ENCODE results near the gene ALLC. TPM values are rescaled to one million over a fixed set of nuclear protein-coding genes. Genes with fewer than 3 reads are reported as not detected.
"Not testable (repeated sequence)": the region's sequence is repeated elsewhere in the genome, so short reads cannot be mapped to it uniquely, and the experiment has no call there.

The ALLC gene
- total RNA-seq, 1 donor from 2014 or later: 0.81 TPM

DNA sequence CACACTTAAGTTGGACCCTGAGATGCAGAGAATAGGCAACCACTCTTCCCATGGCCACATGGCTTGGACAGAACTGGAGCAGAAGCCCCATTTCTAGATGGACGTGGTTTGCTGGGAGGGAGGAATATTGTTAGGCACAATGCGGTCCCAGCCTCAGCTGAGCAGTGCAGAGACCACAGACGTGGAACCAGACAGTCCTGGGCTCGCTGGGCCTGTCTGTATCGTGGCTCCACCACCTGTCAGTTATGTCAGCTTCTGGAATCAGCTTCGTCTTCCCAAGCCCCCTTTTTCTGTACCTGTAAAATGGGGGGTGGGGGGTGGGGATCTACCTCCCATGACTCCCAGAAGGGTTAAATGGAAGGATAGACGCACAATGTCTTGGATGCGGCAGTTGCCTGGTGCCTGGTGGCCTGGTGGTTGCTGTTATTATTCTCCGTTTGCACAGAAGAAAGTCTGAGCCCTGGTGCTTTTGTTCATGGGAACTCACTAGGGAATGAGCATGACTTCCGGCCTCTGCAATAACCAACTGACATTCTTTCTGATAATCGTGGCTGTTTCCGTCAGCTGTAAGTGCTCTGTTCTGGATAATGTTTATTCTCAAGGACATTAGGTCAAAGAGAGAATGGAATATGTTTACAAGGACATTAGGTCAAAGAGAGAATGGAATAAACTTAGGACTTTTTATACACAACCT is 31.7 kb upstream of the ALLC start:
- peak; percentile 48 for DNase-seq (ENCODE audit: low spot score)

DNA sequence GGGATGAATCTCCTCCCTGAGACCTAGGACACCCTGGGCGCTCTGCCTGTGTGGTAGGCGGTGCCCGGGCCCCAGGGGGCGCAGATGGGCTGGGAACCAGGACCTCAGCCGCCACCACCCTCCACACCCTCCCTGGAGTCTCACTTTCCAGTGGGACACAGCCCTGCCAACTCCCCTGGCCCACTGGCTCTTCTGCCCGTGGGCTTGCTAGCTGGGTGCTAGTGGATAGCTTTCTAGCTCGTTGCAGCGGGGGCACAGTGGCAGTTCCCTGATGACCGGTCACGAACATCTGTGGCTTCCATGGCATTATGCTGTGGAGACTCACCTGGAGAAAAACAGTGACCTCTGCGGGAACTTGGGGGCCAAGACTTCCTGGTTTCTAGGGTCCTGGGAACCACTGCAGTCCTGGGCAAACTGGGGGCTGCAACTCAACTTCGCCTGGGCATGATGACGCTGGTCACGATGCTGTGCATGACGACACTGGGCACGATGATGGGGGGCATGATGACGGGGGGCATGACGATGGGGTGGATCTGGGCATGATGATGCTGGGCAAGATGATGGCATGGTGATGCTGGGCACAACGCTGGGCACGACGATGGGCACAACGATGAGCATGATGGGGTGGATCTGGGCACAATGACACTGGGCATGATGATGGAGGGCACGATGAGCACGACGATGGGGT is 31.0 kb upstream of the ALLC start:
- no peak for DNase-seq (ENCODE audit: low spot score)

DNA sequence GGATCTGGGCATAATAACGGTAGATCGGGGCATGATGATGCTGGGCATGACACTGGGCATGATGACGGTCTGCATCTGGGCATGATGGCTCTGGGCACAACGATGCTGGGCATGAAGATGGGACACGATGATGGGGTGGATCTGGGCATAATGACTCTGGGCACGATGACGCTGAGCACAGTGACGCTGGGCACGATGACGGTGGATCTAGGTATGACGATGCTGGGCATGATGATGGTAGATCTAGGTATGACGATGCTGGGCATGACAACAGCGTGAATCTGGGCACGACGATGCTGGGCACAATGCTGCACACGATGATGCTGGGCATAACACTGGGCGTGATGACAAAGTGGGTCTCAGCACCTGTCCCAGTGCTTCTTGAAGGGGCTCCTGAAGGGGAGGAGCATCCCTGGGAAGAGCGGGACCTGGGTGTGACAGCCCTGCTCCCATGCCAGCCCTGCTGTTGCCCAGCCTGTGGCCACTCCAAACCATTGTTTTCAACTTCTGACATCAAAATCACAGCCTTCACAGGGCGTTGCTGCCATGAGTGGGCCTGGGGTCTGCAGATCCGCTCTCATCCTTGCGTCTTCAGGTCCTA is 30.4 kb upstream of the ALLC start:
- DNase-seq (ENCODE audit: low spot score): no peak

DNA sequence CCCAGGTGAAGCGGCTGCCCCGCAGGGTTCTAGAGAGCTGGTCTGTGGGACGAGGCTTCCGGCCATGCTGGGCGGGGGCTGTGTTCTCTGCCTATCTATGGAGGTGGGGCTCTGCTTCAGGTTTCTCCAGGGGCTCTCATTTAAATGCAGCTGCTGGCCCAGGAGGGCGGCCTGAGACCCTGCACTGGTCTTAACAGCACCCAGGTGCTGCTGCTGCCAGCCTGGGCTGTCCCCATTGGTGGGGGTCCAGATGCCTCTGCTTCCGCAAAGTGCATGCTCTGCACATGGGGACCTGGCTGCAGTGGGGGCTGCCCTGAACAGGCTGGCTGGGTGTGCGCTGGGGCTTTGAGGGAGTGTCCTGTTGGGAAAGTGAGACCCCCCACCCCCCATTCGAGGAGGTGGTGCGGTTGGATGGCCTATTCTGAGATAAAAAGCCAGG is 29.7 kb upstream of the ALLC start:
- DNase-seq (ENCODE audit: low spot score): no peak

DNA sequence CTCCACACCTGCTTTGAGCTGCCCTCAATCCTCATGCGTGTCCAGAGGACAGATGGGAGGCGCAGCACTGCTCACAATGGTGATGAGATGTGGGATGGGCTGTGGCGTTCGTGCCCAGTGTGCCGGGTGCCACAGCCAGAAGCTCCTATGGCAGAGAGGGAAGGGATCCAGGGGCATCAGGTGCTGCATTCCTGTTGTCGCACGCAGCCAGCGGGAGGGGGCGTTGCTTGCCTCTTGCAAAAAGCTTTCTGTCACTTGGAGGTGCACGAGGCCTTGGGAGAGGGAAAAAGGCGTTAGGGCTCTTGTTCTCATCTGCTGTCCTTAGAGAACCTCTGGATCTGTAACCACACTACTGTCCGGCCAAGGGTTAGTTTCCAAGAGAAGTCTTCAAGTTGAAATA is 29.2 kb upstream of the ALLC start:
- no peak for DNase-seq (ENCODE audit: low spot score)

DNA sequence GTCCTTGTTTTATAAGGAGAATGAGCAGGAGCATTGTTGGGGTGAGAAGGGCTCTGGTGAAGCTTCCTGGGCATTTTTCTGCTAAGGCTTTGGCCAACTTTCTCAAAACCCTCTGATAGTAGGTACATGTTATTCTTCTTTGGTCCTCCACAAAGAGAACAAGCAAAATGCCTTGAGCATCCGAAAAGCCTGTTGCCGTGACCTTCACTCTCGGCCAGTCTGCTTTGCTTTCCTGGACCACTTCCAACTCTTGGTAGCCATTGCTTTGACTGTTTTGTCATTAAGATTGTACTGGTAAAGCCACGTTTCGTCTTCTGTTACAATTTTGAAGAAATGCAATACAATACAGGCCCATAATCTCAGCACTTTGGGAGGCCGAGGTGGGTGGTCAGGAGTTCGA is 27.4 kb upstream of the ALLC start:
- no peak for DNase-seq (ENCODE audit: low spot score)

DNA sequence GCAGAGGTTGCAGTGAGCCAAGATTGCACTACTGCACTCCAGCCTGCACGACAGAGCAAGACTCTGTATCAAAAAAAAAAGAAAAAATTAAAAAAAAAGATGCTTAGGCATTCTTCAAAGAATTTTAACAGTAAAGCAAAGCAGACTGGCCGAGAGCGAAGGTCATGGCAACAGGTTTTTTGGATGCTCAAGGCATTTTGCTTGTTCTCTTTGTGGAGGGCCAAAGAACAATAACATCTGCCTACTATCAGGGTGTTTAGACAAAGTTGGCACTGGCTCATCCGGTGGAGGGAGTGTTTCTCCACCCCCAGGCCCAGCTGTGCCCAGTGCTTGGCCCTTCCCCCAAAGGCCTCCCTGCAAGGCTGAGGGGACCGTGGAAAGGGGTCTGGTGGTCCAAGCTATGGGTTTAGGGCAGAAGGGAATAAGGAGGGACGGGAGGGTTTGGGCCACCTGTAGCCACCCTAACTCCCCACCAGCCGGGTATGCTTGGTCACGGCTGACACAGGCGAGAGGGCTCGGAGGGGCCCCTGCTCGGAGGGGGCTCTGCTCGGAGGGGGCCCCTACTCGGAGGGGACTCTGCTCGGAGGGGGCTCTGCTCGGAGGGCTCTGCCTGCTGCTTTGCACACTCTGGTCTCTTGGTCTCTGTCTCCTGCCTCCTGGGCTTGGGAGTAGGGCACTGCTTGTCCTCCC is 26.7 kb upstream of the ALLC start:
- no peak for DNase-seq (ENCODE audit: low spot score)

DNA sequence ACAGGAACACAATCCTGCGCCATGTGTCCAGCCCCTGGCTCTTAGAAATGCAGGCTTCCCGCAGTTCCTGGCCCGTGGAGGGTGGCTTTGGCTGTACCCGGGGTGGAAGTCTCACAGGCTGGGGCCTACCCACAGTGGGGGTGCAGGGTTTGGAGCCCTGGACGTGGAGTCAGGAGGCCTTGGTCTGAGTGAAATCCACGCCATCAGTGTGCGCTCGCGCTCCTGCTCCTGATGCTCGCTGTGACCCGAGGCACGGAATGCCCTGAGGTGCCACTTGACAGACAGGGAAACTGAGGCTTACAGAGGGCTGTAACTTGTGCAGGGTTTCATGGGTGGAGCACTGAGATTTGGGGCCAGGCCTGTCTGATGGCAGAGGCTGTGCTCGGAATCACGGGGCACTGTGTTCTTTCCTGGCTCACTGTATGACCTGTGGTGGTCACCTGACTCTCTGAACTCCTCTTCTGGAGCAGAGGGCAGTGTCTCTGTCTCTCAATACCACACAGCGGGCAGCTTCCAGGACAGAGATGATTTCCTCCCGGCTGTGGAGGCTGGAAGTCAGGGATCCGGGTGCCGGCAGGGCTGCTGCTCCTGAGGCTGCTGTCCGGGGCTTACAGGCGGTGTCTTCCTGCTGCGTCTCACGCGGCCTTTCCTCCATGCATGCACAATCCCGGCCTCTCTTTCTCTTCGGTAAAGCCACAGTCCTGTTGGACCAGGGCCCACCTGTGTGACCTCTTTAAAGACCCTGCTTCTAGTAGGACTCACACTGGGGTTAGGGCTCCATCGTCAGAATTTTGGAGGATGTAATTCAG is 25.9 kb upstream of the ALLC start:
- DNase-seq (ENCODE audit: low spot score): no peak

DNA sequence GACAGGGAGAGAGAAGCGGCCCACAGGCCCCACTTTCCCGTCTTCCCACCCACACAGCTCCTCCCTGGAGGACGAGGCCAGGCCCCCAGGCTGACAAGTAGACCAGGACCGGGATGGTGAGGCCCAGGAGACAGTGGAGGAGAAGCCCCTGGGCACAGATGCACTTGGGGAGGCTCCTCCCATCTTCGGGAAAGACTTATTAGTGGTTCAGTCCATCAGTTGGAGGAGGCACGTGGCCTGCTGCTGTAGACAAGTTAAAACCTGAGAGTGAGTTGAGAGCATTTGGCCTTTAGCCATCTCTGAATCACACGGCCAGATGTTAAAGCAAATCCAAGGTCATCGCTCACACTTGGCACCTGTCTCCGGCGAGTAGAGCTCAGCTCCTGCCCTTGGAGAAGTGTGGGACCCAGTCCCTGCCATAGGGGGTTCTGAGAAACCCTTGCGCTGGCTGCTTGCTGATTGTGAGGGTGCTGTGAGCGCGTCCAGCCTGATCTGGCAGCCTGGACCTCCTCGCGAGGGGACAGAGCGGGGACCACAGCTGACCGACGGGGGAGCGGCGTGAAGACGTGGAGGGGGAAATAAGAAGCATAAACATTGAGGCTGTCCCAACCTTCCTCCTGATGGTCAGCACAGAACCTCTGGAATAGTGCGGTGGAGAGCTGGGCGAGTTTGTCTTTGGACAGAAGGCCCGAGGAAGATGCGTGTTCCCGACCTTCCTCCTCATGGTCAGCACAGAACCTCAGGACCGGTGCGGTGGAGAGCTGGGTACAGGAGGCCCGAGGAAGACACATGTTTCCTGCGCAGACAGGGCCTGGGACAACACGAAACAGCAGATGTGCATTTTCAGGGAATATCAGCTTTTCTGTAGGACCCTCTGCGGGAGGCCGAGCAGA is 24.7 kb upstream of the ALLC start:
- no peak for DNase-seq (ENCODE audit: low spot score)

DNA sequence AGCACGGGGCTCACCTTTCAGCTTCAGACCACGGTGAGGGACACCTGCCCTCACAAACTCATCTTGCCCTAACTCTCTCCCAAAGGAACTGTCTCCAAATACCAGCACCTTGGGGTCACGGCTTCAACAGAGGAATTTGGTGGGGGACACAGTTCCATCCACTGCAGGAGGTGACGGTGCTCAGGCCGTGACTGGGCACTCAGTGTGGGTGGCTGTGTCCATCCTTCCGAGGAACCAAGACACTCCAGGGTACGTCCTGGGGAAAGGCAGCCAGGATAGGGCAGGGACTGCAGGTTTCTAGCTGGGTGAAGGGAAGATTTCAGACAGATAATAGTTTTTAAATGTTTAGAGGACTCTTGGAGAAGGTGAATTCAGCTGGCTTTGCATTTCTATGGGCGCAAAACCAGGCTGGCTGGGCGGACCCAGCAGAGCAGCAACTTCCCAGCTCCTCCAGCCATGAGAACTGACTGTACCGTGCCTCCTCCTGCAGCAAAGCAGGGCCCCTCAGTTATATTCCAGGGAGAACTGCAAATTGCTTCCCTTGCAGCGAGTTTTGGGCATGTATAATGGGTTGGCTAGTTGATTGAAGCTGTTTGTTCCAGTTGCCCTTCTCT is 23.9 kb upstream of the ALLC start:
- no peak for DNase-seq (ENCODE audit: low spot score)

DNA sequence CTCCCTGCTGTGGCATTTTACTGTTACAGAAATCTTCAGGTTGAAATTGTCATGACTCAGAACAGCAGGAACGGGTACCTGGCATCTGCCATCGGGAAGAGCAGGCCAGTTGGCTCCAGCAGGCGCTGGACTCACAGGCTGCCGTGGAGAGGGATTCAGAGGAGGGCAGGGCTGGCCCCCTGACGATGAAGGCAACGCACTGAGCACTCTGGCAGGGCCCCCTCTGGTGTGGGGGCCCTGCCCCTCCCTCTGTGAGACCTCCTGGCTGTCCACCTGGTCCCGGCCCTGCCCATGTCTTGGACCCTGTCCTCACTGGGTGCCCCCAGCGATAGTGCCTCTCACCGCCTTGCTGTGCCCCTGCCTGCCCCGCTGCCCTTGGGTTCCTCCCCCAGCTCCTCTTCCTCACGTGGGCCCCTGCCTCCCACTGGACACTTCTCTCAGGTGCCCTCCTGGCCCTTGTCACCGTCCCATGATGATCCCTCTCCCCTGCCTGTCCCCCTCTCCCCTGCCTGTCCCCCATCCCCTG is 23.3 kb upstream of the ALLC start:
- DNase-seq (ENCODE audit: low spot score): no peak

DNA sequence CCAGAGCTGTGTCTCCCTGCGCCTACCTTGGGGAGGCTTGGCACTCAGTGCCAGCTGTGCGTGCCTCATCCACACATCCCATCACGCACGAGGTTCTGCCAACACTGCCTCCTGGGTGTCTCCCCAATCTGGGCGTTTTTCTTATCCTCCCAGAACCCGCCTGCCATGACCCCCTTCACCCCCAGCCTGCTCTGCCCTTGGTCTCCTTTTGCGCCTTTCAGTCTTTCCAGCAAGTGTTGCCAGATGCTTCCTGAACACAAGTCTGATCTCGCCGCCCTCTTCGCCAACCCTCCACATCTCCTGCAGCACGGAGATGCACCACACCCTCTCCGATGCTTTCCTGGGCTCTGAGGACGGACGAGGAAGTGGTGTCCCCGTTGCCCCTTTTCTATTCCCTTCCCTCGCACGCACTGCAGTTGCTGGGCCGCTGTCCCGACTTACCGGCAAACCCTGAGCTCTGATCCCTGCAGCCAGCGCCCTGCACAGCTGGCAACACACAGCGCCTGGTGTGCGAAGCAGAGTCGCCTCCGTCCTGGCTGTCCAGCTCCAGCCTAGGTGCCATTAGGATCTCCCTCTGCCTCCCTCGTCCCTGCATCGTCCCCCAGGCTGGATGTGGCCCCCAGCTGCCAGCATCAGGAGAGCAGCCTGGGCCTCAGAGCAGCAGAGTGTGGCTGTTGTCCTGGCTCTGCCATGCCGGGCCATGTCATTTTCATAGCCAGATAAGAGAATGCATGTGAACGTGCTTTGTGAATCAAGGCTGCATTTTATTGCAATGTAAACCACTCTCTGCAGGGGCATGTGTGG is 22.6 kb upstream of the ALLC start:
- no peak for DNase-seq (ENCODE audit: low spot score)

DNA sequence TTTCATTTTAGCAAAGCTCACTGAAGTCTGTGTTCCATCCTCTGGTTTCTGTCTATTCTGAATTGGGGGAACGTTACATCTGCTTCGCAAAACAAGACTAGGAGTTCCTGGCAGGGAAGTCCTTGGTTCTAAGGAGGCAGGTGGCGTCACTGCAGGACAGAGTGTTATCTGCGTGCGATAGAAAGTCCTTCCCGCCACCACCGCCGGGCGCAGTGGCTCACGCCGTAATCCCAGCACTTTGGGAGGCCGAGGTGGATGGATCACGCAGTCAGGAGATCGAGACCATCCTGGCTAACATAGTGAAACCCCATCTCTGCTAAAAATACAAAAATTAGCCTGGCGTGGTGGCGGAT is 22.0 kb upstream of the ALLC start:
- not testable (repeated sequence) for DNase-seq (ENCODE audit: low spot score)

DNA sequence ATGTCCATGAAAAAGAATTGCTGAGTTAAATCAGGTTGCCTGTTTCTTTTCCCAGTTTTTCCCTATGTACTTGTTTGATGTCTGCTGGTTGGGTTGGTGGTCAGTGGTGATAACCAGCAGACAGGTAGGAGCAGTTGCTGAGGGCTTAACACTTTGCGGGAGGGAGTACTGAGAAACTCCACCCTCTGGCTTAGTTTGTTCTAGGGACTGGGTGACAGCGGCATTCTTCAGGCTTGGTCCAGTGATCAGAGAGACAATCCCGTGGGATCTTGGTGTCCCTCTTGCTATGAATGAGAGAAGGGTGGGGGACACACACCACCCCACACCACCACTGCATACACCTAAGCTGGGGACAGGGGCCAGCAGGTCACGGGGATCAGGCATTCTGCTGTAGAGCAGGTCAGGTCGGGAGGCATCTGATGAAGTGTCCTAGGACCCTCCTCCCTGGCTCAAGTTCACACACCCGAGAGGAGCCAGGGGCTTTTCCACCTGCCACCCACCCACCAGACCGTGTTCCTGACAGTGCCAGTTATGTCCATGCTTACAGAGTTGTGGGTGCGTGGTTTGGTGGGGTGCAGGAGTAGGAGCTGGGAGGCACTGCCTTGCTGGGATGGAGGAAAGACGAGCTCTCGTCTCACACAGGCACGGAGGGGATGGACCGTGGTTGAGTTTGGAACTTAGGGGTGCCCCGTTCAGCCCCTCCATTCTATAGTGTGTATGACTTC is 21.3 kb upstream of the ALLC start:
- DNase-seq (ENCODE audit: low spot score): no peak

DNA sequence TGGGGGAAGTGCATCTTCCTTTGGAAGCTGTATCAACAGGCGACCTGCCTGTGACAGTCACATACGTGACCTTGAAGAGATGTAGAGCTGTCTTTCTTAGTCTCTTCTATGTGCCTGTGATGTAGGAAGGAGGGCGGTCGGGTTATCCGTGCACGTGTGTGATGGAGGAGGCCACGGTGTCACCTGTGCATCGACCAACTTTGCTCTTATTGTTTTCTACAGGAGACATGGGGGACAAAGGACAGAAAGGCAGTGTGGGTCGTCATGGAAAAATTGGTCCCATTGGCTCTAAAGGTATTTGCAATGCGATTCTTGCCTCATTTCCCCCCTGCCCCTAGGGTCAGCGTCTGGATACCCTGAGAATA is 20.7 kb upstream of the ALLC start:
- DNase-seq (ENCODE audit: low spot score): no peak

DNA sequence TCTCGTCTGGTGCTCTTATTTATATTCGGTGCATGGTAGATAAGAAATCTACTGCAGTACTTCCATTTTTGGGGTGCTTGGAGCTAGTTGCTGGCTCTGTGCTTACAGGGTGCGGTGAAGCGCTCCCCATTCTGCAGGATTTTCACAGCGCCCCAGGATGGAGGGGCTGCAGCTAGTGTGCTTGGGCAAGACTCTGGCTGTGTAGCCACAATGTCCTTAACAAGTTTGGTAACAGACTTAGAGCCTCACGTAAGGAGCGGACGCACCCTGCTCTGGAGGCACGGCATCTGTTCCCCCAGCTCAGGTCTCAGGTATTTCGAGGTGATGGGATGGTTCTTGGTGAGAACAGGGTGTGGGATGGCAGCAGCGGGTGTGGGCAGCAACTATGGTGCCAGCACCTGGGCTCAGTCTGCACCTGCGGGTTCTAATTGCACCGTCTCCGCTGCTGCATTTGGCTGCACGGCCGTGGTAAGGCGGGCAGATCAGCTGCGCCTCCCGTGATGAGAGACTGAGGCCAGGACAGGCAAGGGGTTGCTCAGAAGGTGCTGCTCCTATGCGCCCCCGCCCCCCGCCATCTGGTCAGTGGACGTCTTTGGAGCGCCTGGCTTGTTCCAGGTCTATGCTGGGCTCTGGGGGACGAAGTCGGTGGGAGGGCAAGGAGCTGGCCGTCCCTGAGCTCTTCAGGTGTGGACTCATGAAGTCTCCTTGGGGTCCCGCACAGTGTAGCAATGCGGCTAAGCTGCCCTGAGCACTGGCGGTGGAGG is 20.1 kb upstream of the ALLC start:
- no peak for DNase-seq (ENCODE audit: low spot score)

DNA sequence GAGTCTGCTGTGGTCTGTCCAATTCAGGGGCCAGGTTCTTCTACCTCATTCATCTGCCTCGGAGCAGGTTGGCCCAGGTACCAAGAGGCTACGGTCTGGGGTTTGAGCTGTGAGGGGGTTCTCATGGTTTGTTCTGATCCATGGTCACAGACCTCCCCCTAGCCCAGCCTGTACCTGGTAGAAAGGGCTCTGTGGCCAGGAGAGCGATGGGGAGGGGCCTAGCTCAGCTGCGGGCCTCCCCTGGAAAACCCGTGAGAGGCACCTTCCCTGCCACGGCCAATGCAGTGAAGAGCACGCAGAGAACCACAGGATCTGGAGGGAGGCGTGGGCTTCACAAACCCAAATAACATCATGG is 19.6 kb upstream of the ALLC start:
- DNase-seq (ENCODE audit: low spot score): no peak

DNA sequence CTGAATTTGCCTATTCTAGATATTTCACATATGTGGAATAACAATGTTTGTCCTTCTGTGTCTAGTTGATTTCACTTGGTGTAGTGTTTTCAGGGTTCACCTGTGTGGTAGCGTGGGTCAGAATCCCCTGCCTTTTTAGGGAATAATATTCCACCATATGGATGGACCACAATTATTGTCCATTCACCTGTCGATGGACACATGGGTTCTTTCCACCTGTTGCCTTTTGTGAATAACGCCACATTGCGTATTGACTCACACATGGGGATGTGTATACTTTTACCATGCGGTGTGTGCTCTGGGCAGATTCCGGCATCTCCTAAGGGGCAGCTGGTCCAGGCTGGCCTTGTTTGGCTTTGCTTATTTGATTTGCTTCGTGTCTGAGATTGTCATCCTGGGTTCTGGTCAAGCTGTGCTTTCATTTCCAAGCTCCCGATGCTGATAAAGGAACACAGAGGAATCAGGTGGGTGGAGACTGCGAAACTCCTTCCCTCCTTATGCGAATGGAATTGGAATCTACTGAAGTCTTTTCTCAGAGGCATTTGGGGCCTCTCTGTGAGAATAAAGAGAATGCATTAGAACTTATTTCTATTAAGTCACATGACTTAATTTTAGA is 18.9 kb upstream of the ALLC start:
- no peak for DNase-seq (ENCODE audit: low spot score)

Measured in mucosa of gallbladder (tissue), 1 donor.